ENCODE data around the gene ANTXR1. TPM values are rescaled to one million over a fixed set of nuclear protein-coding genes. Genes with fewer than 3 reads are reported as not detected.

ANTXR1 gene
- total and polyA plus RNA-seq, 2 of the 8 experiments (the other 6 are each of a cell fraction or from before 2014, with no cell fraction given) = 15.8 to 44.3 TPM

- H3K79me1 ChIP-seq (ENCODE audit: low read depth, low read length) = no peaks in the 10 kb centered on the region
- no peaks in the 10 kb centered on the region for H3K79me2 ChIP-seq (ENCODE audit: control insufficient read depth in 1 of 2, insufficient read depth in 2 of 2, low read length in 2 of 2)
- no peaks in the 10 kb centered on the region for H3K27me3 ChIP-seq (replicated peaks in 1 of 4; ENCODE audit: control insufficient read depth in 3 of 4, extremely low read depth in 1 of 4, insufficient read depth in 3 of 4, low read length in 3 of 4)
- CTCF ChIA-PET (ENCODE audit: partially characterized antibody) = interaction anchor here (0.6 to 3.9 kb wide), 9 partner anchors 12 to 114 kb away, joined by 3 to 12 read pairs (median 4); no protein-coding TSS in a partner anchor
- no peak overlapping the region for H2AFZ ChIP-seq (ENCODE audit: low read length)
- H3K4ac ChIP-seq (replicated peaks; ENCODE audit: insufficient read length, low read depth, low read length) = no peak overlapping the region
- no peak overlapping the region for H3K56ac ChIP-seq (replicated peaks; ENCODE audit: insufficient read length, low read depth, low read length)
- H4K20me1 ChIP-seq (replicated peaks in 1 of 2; ENCODE audit: control insufficient read depth in 1 of 2, insufficient read depth in 2 of 2, low read length in 2 of 2) = no peaks in the 10 kb centered on the region
- H2AK5ac ChIP-seq (ENCODE audit: low read depth, low read length) = no peak overlapping the region
- H2BK5ac ChIP-seq (ENCODE audit: low read depth, low read length) = no peak overlapping the region
- DNase-seq (ENCODE audit: low read depth in 1 of 2, low spot score in 2 of 2) (no peak), FAIRE-seq (no peak)
- H2BK15ac ChIP-seq (ENCODE audit: low read length) = no peak overlapping the region
- H4K8ac ChIP-seq (ENCODE audit: extremely low read depth, insufficient read depth, low read length) = no peak overlapping the region
- no peak overlapping the region for H3K27ac ChIP-seq (ENCODE audit: low read depth, low read length)
- TF ChIP-seq RAD21 (IDR thresholded peaks at IDR 0.05 in 1 of 2, conservative IDR thresholded peaks at IDR 0.05 in 1 of 2; ENCODE audit: low read depth in 2 of 2, low read length in 2 of 2) = peak in 1 of 2 experiments; percentile 27; a peak in 1 of 4 replicates
- no peak for TF ChIP-seq SIRT6 (IDR thresholded peaks at IDR 0.05; ENCODE audit: low read length)
- TF ChIP-seq CTCF (IDR thresholded peaks at IDR 0.05; ENCODE audit: control extremely low read depth in 1 of 3, insufficient read depth in 1 of 3, low read depth in 1 of 3, low read length in 3 of 3) = peak in 1 of 3 experiments; percentile 27; a peak in 2 of 4 replicates
- H2BK12ac ChIP-seq (ENCODE audit: low read depth, low read length) = no peak overlapping the region
- H3K4me1 ChIP-seq (replicated peaks in 1 of 4; ENCODE audit: control insufficient read depth in 3 of 4, insufficient read depth in 4 of 4, low read length in 3 of 4) = peaks cover 0 to 4% (median 0%) of the 10 kb centered on the region in 4 experiments; a peak in 4 of 7 replicates
- H3K14ac ChIP-seq (ENCODE audit: insufficient read length) = no peak overlapping the region
- H2BK20ac ChIP-seq (ENCODE audit: low read length) = no peak overlapping the region
- no peak overlapping the region for H3K4me2 ChIP-seq (ENCODE audit: insufficient read depth in 1 of 2, low read depth in 2 of 2, low read length in 2 of 2)
- H3K9me3 ChIP-seq (ENCODE audit: insufficient read depth in 2 of 2, low read depth in 1 of 2, low read length in 1 of 2) = no peaks in the 10 kb centered on the region
- H2BK120ac ChIP-seq (replicated peaks; ENCODE audit: low read depth, low read length) = no peak overlapping the region
- no peak overlapping the region for H3K4me3 ChIP-seq (ENCODE audit: extremely low read depth in 1 of 4, insufficient read depth in 2 of 4, low read depth in 3 of 4, low read length in 4 of 4)
- no peak overlapping the region for H4K91ac ChIP-seq (replicated peaks; ENCODE audit: insufficient read length, low read length)
- POLR2A ChIA-PET (ENCODE audit: partially characterized antibody) = no interaction called here
- H3K18ac ChIP-seq (ENCODE audit: extremely low read depth, low read length) = no peak overlapping the region
- H3K23me2 ChIP-seq (ENCODE audit: low read depth, low read length) = no peaks in the 10 kb centered on the region
- H3K23ac ChIP-seq (ENCODE audit: insufficient read length) = no peak overlapping the region
- H3K36me3 ChIP-seq (ENCODE audit: control insufficient read depth in 2 of 4, insufficient read depth in 4 of 4, low read length in 3 of 4) = no peaks in the 10 kb centered on the region; a peak in 1 of 8 replicates
- no peak overlapping the region for H4K5ac ChIP-seq (ENCODE audit: insufficient read length, low read depth, low read length)
- 89% methylated on average over 11 of the region's 11 CpGs; no CpG with 5 or more reads in 1 of the 2 experiments for WGBS, 2 experiments (ENCODE audit: extremely low coverage in 1 of 2, insufficient coverage in 1 of 2, insufficient read length in 1 of 2, insufficient replicate concordance in 2 of 2, low coverage in 1 of 2, low lambda C conversion rate in 2 of 2, missing lambda C conversion rate in 1 of 2)
- H3K9ac ChIP-seq (replicated peaks in 1 of 4; ENCODE audit: extremely low read depth in 1 of 4, low read depth in 3 of 4, low read length in 3 of 4) = no peak overlapping the region
Observed at GRCh38 chr2:69192176-69192945, 179.4 kb downstream of the ANTXR1 start.

Measured in H1 (cell line).